HG03520 (cell line): Measurements from ENCODE around the gene MAL.
"Not testable (repeated sequence)": the region's sequence is repeated elsewhere in the genome, so short reads cannot be mapped to it uniquely, and the experiment has no call there.

Experiments used
- ATAC-seq: cut with Tn5 transposase; IDR thresholded peaks from one replicate; pipeline ENCODE4 v1.9.1; 2021; ENCODE audit warnings: mild to moderate bottlenecking, moderate library complexity; ENCODE audit not compliant: unreplicated experiment

Gene MAL

DNA sequence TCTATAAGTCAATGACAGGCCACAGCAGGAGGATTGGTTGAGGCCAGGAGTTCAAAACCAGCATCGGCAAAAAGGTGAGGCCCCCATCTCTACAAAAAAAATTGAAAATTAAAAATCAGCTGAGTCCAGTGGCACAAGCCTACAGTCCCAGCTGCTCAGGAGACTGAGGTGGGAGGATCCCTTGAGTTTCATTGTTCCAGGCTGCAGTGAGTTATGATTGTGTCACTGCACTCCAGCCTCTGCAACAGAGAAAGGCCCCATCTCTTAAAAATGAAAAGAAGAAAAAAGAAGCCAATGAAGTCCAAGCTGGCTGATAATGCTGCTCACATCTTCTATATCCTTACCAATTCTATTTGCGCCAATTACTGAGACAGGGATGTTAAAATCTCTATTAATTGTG, 57.0 kb downstream of the MAL start:
- ATAC-seq, result no peak

DNA sequence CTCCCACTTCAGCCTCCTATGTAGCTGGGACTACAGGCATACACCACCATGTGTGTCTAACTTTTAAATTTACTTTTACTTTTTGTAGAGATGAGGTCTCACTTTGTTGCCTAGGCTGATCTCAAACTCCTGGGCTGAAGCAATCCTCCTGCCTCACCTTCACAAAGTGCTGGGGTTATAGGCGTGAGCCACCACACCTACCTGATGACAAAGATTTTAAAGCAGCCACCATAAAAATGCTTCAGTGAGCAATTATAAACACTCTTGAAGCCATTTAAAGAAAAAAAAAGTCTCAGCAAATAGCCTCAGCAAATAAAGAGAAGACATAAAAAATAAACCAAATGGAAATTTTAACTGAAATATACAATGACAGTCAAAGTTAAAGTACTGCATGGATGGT, 60.5 kb downstream of the MAL start:
- no peak for ATAC-seq

DNA sequence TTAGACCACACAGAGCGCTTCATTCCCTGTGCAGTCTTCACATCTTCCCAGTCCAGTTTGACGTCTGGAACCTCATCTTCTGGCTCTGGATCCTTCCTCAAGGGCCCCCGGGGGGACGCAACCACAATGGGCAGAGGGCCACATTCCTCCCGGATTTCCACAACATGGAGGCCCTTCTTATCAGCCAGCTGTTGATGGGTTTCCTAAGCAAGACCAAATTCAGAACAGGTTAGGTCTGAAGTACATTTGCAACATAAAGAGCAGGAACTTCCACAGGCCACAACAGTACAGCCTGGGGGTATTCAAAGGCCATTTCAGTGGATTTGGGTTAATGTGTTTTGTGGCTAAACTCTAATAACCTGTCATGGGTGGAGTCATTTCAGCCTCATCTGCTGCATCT, 61.9 kb downstream of the MAL start:
- no peak for ATAC-seq

- no peak for ATAC-seq
Observed at GRCh38 chr2:95091885-95092555, 66.5 kb downstream of the MAL start.

GRCh38 chr2:95098273-95098672, 72.8 kb downstream of the MAL start:
- not testable (repeated sequence) for ATAC-seq

DNA sequence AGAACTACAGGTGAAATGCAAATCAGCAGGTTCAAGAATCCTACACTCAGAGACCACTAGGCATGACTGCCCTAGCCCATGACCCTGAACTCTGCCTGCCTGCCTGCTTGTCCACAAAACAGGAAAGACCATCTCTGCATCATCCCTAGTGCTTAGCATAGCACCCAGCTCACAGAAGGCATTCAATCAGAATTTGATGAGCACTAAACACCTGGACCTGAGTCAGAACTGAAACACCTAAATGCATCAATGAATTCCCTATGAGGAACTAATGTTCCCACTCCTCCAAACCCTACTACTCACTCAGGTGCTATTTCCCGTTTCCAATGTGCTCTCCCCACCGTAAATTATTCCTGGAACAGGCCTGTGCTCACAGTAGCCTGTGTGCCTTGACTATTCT, 74.4 kb downstream of the MAL start:
- no peak for ATAC-seq
